Breast epithelium (tissue), 4 donors: Measurements from ENCODE around the gene BPTF. TPM values are rescaled to one million over a fixed set of nuclear protein-coding genes. Genes with fewer than 3 reads are reported as not detected.
"Not testable (repeated sequence)": the region's sequence is repeated elsewhere in the genome, so short reads cannot be mapped to it uniquely, and the experiment has no call there.

ENCODE experiments used
- DNase-seq, 2 donors: peaks; one replicate each; pipeline ENCODE4 v3.0.0-alpha.2; 2019; ENCODE audit warnings: low spot score in 2 of 2
- H3K27ac ChIP-seq, 2 donors: fragments of 200-600 bp; sonication (generic) in 1 of 2; one replicate each; pipeline ENCODE4 v1.5.1; 2016 to 2019; ENCODE audit warnings: mild to moderate bottlenecking in 1 of 2
- H3K27me3 ChIP-seq, 2 donors: fragments of 200-600 bp; sonication (generic) in 1 of 2; one replicate each; pipeline versions ENCODE4 v1.5.1 to v1.6.0; 2017 to 2019; ENCODE audit warnings: control low read depth in 1 of 2, mild to moderate bottlenecking in 1 of 2
- H3K36me3 ChIP-seq: fragments of 200-600 bp; one replicate; pipeline ENCODE4 v1.5.1; 2019
- H3K4me1 ChIP-seq, 2 donors: fragments of 200-600 bp; sonication (generic); one replicate each; pipeline ENCODE4 v1.5.1; 2016 to 2019; ENCODE audit warnings: control low read depth in 1 of 2
- H3K4me3 ChIP-seq, 3 donors: fragments of 200-600 bp; sonication (generic); 1 replicate in 2 of 3; 2 replicates in 1 of 3; pipeline ENCODE4 v1.5.1; 2016 to 2019; ENCODE audit warnings: mild to moderate bottlenecking in 3 of 3, moderate library complexity in 2 of 3
- H3K9me3 ChIP-seq, 2 donors: fragments of 200-600 bp; sonication (generic) in 1 of 2; one replicate each; pipeline ENCODE4 v1.5.1; 2016 to 2019; ENCODE audit warnings: control low read depth in 1 of 2
- CTCF ChIP-seq, 3 donors: fragments of 450-650 bp; IDR thresholded peaks; one replicate each; pipeline ENCODE4 v1.5.1; 2016 to 2017; ENCODE audit warnings: antibody characterized with exemption in 3 of 3, mild to moderate bottlenecking in 3 of 3, moderate library complexity in 3 of 3
- POLR2A ChIP-seq: fragments of 450-650 bp; IDR thresholded peaks from one replicate; pipeline ENCODE4 v1.6.1; 2016; ENCODE audit warnings: antibody characterized with exemption, mild to moderate bottlenecking, moderate library complexity
- POLR2AphosphoS5 ChIP-seq, 3 donors: sonication (generic); formaldehyde crosslinking; IDR thresholded peaks; one replicate each; pipeline ENCODE4 v1.6.1; 2017; ENCODE audit warnings: antibody characterized with exemption in 3 of 3
- intact Hi-C: fragments of 100-400 bp; cut with DNase I; formaldehyde crosslinking; loops from one replicate; pipeline ENCODE4 v1.15.1; 2023; ENCODE audit warnings: low total_unique reads
- total RNA-seq, 3 donors: library from RNA; depleted of rRNA; stranded (reverse); fragments of >200 nt; gene quantifications; one replicate each; pipeline ENCODE4 v1.1.0, GENCODE V29; 2016

Gene BPTF
- total RNA-seq, 3 donors from 2014 or later, result 97.6 to 142 (median 120) TPM

- TF ChIP-seq POLR2A (no peak), POLR2AphosphoS5 (IDR thresholded peaks at IDR 0.05) (no peak), CTCF (IDR thresholded peaks at IDR 0.05) (no peak)
- DNase-seq, result no peak
- H3K27me3 ChIP-seq, result no peaks in the 10 kb centered on the region
- intact Hi-C loops, result no loop called here
- no peaks in the 10 kb centered on the region for H3K9me3 ChIP-seq
- no peaks in the 10 kb centered on the region for H3K36me3 ChIP-seq
- no peak overlapping the region for H3K27ac ChIP-seq
- H3K4me1 ChIP-seq, result no peaks in the 10 kb centered on the region
- no peak overlapping the region for H3K4me3 ChIP-seq
These were observed 20.1 kb downstream of the BPTF start for GRCh38 chr17:67845374-67845773.

- intact Hi-C loops, H3K36me3 ChIP-seq, H3K4me3 ChIP-seq, H3K27ac ChIP-seq, DNase-seq, H3K9me3 ChIP-seq, H3K27me3 ChIP-seq, H3K4me1 ChIP-seq: not testable (repeated sequence)
These were observed 22.9 kb downstream of the BPTF start for GRCh38 chr17:67848189-67848588.

GRCh38 chr17:67848846-67849245, 23.5 kb downstream of the BPTF start:
- DNase-seq, intact Hi-C loops, H3K27me3 ChIP-seq, H3K9me3 ChIP-seq, H3K36me3 ChIP-seq, H3K4me1 ChIP-seq, H3K27ac ChIP-seq, H3K4me3 ChIP-seq: not testable (repeated sequence)

GRCh38 chr17:67850991-67851631, 25.8 kb downstream of the BPTF start:
- no peaks in the 10 kb centered on the region for H3K9me3 ChIP-seq
- H3K27ac ChIP-seq, result no peak overlapping the region
- no peaks in the 10 kb centered on the region for H3K27me3 ChIP-seq
- H3K4me3 ChIP-seq, result no peak overlapping the region
- TF ChIP-seq POLR2AphosphoS5 (IDR thresholded peaks at IDR 0.05) (no peak), CTCF (IDR thresholded peaks at IDR 0.05) (no peak), POLR2A (no peak)
- DNase-seq, result no peak
- no peaks in the 10 kb centered on the region for H3K36me3 ChIP-seq
- no peaks in the 10 kb centered on the region for H3K4me1 ChIP-seq
- intact Hi-C loops, result no loop called here

GRCh38 chr17:67853703-67854102, 28.4 kb downstream of the BPTF start:
- intact Hi-C loops, result loop anchor here (1.0 kb wide), 1 partner anchor 7 kb away; no protein-coding TSS in a partner anchor
- Histone ChIP-seq H3K9me3 (no peaks in the 10 kb centered on the region), H3K27me3 (no peaks in the 10 kb centered on the region), H3K4me1 (no peaks in the 10 kb centered on the region), H3K27ac (no peak overlapping the region), H3K36me3 (no peaks in the 10 kb centered on the region), H3K4me3 (no peak overlapping the region)
- DNase-seq, result no peak
- TF ChIP-seq POLR2AphosphoS5 (IDR thresholded peaks at IDR 0.05) (no peak), CTCF (IDR thresholded peaks at IDR 0.05) (no peak), POLR2A (no peak)

GRCh38 chr17:67854378-67854777, 29.1 kb downstream of the BPTF start:
- Histone ChIP-seq H3K4me3 (no peak overlapping the region), H3K9me3 (no peaks in the 10 kb centered on the region), H3K27ac (no peak overlapping the region), H3K36me3 (no peaks in the 10 kb centered on the region), H3K27me3 (no peaks in the 10 kb centered on the region), H3K4me1 (no peaks in the 10 kb centered on the region)
- no peak for DNase-seq
- intact Hi-C loops, result loop anchor here (1.0 kb wide), 1 partner anchor 8 kb away; no protein-coding TSS in a partner anchor
- TF ChIP-seq CTCF (IDR thresholded peaks at IDR 0.05) (no peak), POLR2A (no peak), POLR2AphosphoS5 (IDR thresholded peaks at IDR 0.05) (no peak)
